Liver (tissue), 9 donors: ENCODE data around the gene WFIKKN1. TPM values are rescaled to one million over a fixed set of nuclear protein-coding genes. Genes with fewer than 3 reads are reported as not detected.

ENCODE experiments used
- DNase-seq: peaks from one replicate; pipeline ENCODE4 v3.0.0-alpha.2; 2017; ENCODE audit warnings: low spot score
- H3K27ac ChIP-seq, 2 donors: one replicate each; pipeline ENCODE4 v1.7.0; 2013; ENCODE audit warnings: inconsistent platforms in 2 of 2, low read length in 2 of 2, control low read depth in 1 of 2, low read depth in 1 of 2, mild to moderate bottlenecking in 1 of 2
- H3K27me3 ChIP-seq, 4 donors: one replicate each; pipeline versions ENCODE4 v1.6.1 to v1.7.0; 2013; ENCODE audit warnings: low read length in 3 of 4, inconsistent platforms in 1 of 4, mild to moderate bottlenecking in 1 of 4, moderate library complexity in 1 of 4; ENCODE audit not compliant: control insufficient read depth in 4 of 4, insufficient read depth in 4 of 4
- H3K36me3 ChIP-seq, 4 donors: one replicate each; pipeline versions ENCODE4 v1.6.1 to v1.7.0; 2013; ENCODE audit warnings: low read length in 3 of 4, mild to moderate bottlenecking in 3 of 4, low read depth in 1 of 4, moderate library complexity in 1 of 4; ENCODE audit not compliant: control insufficient read depth in 4 of 4, insufficient read depth in 3 of 4
- H3K4me1 ChIP-seq, 4 donors: one replicate each; pipeline versions ENCODE4 v1.6.1 to v1.7.0; 2013; ENCODE audit warnings: low read length in 3 of 4, mild to moderate bottlenecking in 3 of 4, moderate library complexity in 1 of 4; ENCODE audit not compliant: control insufficient read depth in 4 of 4, insufficient read depth in 4 of 4
- H3K4me3 ChIP-seq, 3 donors: one replicate each; pipeline versions ENCODE4 v1.6.1 to v1.7.0; 2013; ENCODE audit warnings: low read length in 3 of 3, control low read depth in 1 of 3, low read depth in 1 of 3, mild to moderate bottlenecking in 1 of 3
- H3K9ac ChIP-seq, 2 donors: one replicate each; pipeline ENCODE4 v1.7.0; 2013; ENCODE audit warnings: low read length in 2 of 2, mild to moderate bottlenecking in 2 of 2, moderate library complexity in 2 of 2, control low read depth in 1 of 2, low read depth in 1 of 2
- H3K9me3 ChIP-seq, 4 donors: one replicate each; pipeline versions ENCODE4 v1.6.1 to v1.7.0; 2013; ENCODE audit warnings: low read length in 3 of 4; ENCODE audit not compliant: control insufficient read depth in 4 of 4
- ATF3 ChIP-seq: IDR thresholded peaks from 2 replicates; pipeline ENCODE4 v1.6.1; 2016; ENCODE audit warnings: antibody characterized with exemption
- CTCF ChIP-seq: fragments of 150-350 bp; IDR thresholded peaks from 2 replicates; pipeline ENCODE4 v1.5.1; 2017; ENCODE audit warnings: improper control_type of control experiment, low read depth, low read length; ENCODE audit not compliant: missing input control
- EGR1 ChIP-seq, 2 donors: IDR thresholded peaks; 2 replicates each; pipeline ENCODE4 v1.6.1; 2016 to 2018; ENCODE audit warnings: antibody characterized with exemption in 2 of 2, low read depth in 2 of 2
- FOXA1 ChIP-seq: IDR thresholded peaks from 2 replicates; pipeline ENCODE4 v1.6.1; 2016; ENCODE audit warnings: antibody characterized with exemption
- FOXA2 ChIP-seq: IDR thresholded peaks from 2 replicates; pipeline ENCODE4 v1.6.1; 2016; ENCODE audit warnings: antibody characterized with exemption
- GABPA ChIP-seq, 2 donors: IDR thresholded peaks in 1 of 2; conservative IDR thresholded peaks in 1 of 2; 2 replicates each; pipeline ENCODE4 v1.6.1; 2016; ENCODE audit warnings: antibody characterized with exemption in 2 of 2, mild to moderate bottlenecking in 1 of 2, moderate library complexity in 1 of 2
- HNF4A ChIP-seq, 2 donors: conservative IDR thresholded peaks; 2 replicates each; pipeline ENCODE4 v1.6.1; 2016; ENCODE audit warnings: antibody characterized with exemption in 2 of 2, mild to moderate bottlenecking in 2 of 2
- HNF4G ChIP-seq: IDR thresholded peaks from 2 replicates; pipeline ENCODE4 v1.6.1; 2016; ENCODE audit warnings: antibody characterized with exemption
- JUND ChIP-seq, 2 donors: IDR thresholded peaks; 2 replicates each; pipeline ENCODE4 v1.6.1; 2016; ENCODE audit warnings: antibody characterized with exemption in 2 of 2
- MAX ChIP-seq: IDR thresholded peaks from 2 replicates; pipeline ENCODE4 v1.6.1; 2016; ENCODE audit warnings: antibody characterized with exemption
- NR2F2 ChIP-seq: IDR thresholded peaks from 2 replicates; pipeline ENCODE4 v1.6.1; 2016; ENCODE audit warnings: antibody characterized with exemption
- RAD21 ChIP-seq, 2 donors: IDR thresholded peaks; 2 replicates each; pipeline ENCODE4 v1.6.1; 2016; ENCODE audit warnings: antibody characterized with exemption in 2 of 2, mild to moderate bottlenecking in 2 of 2
- REST ChIP-seq: IDR thresholded peaks from 2 replicates; pipeline ENCODE4 v1.6.1; 2016; ENCODE audit warnings: antibody characterized with exemption, mild to moderate bottlenecking
- RXRA ChIP-seq, 2 donors: IDR thresholded peaks; 2 replicates each; pipeline ENCODE4 v1.6.1; 2017 to 2018; ENCODE audit warnings: antibody characterized with exemption in 2 of 2, mild to moderate bottlenecking in 1 of 2
- SP1 ChIP-seq: IDR thresholded peaks from 2 replicates; pipeline ENCODE4 v1.6.1; 2018; ENCODE audit warnings: antibody characterized with exemption, mild to moderate bottlenecking
- TAF1 ChIP-seq: conservative IDR thresholded peaks from 2 replicates; pipeline ENCODE4 v1.6.1; 2016; ENCODE audit warnings: antibody characterized with exemption, mild to moderate bottlenecking
- YY1 ChIP-seq: IDR thresholded peaks from 2 replicates; pipeline ENCODE4 v1.6.1; 2016; ENCODE audit warnings: antibody characterized with exemption, mild to moderate bottlenecking
- WGBS: extraction: QIAGEN DNeasy Blood & Tissue Kit; methylation state at CpG from one replicate; pipeline ENCODE4 v1.1.7; 2013; 5-methylcytosine and 5-hydroxymethylcytosine counted together
- polyA plus RNA-seq, 2 donors: library from polyadenylated mRNA; stranded (reverse) in 1 of 2; unstranded in 1 of 2; fragments of 200-250 nt in 1 of 2; fragments of >200 nt in 1 of 2; fragmentation: Nextera tagmentation in 1 of 2; extraction: Ambion mirVana in 1 of 2; gene quantifications; one replicate each; pipeline versions ENCODE4 v1.2.1 to v1.2.3, GENCODE V29; 2013 to 2015
- total RNA-seq, 2 donors: library from RNA; depleted of rRNA; stranded (reverse); fragments of >200 nt; gene quantifications; one replicate each; pipeline ENCODE4 v1.2.3, GENCODE V29; 2014
- TF ChIP-seq, protein P1 (sequence below): IDR thresholded peaks from 2 replicates; pipeline ENCODE4 v1.6.1; 2016; ENCODE audit warnings: antibody characterized with exemption
- donor health status: healthy.
- donor health status: healthy.
- donor health status: healthy.
- donor health status: healthy.
- donor health status: healthy.

WFIKKN1 gene
- total and polyA plus RNA-seq, 4 donors = 0.19 to 1.2 (median 0.46) TPM

DNA sequence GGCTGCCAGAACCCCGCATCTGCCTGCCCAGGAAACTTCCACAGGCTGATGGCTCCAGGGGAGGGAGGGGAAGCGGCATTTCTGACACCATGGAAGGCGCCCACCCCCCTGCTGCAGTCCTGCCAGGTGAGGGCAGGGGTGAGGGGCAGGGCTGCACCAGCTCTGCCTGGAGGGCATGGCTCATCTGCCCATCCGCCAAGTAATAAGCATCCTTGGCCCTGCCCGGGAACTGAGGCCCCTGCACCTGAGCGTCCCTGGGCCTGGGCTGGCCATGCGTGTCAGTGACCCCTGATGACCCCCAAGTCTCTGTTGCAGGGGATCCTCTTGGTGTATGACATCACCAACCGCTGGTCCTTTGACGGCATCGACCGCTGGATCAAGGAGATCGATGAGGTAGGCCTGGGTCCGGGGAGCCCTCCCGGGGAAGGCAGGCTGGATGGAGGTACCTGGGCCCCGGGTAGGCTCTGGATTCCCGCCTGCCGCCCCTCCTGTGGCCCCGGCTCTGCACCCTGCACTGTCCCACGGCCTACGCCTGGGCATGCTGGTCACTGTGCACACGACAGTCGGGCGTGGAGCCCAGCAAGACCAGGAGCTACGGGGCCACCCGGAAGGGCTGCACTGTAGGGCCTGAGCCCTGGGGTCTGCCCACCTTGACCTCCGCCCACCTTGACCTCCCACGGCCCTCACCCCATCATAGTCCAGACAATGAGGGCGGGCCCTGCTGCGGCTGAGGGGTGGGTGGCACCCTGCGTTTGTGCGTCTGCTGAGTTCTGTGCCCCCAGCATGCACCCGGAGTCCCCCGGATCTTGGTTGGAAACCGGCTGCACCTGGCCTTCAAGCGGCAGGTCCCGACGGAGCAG is 5.4 kb upstream of the WFIKKN1 start:
- no peak overlapping the region for H3K27ac ChIP-seq
- peaks cover 0 to 12% (median 4%) of the 10 kb centered on the region in 4 donors for H3K36me3 ChIP-seq
- no peaks in the 10 kb centered on the region for H3K9me3 ChIP-seq
- H3K4me3 ChIP-seq = no peak overlapping the region
- DNase-seq = no peak
- 96% methylated on average over 37 of the region's 37 CpGs for WGBS
- TF ChIP-seq TAF1 = no peak
- no peak for TF ChIP-seq YY1
- TF ChIP-seq FOXA1 = no peak
- no peak for TF ChIP-seq RXRA (IDR thresholded peaks at IDR 0.05)
- TF ChIP-seq, protein P1, sequence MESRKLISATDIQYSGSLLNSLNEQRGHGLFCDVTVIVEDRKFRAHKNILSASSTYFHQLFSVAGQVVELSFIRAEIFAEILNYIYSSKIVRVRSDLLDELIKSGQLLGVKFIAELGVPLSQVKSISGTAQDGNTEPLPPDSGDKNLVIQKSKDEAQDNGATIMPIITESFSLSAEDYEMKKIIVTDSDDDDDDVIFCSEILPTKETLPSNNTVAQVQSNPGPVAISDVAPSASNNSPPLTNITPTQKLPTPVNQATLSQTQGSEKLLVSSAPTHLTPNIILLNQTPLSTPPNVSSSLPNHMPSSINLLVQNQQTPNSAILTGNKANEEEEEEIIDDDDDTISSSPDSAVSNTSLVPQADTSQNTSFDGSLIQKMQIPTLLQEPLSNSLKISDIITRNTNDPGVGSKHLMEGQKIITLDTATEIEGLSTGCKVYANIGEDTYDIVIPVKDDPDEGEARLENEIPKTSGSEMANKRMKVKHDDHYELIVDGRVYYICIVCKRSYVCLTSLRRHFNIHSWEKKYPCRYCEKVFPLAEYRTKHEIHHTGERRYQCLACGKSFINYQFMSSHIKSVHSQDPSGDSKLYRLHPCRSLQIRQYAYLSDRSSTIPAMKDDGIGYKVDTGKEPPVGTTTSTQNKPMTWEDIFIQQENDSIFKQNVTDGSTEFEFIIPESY = no peak
- no peak for TF ChIP-seq HNF4A (conservative IDR thresholded peaks at IDR 0.05)
- no peak for TF ChIP-seq ATF3
- no peak for TF ChIP-seq NR2F2
- no peak for TF ChIP-seq MAX
- no peak for TF ChIP-seq REST
- no peak for TF ChIP-seq EGR1 (IDR thresholded peaks at IDR 0.05; ENCODE audit: low read depth in 2 of 2)
- no peak for TF ChIP-seq FOXA2
- no peak for TF ChIP-seq HNF4G
- no peak for TF ChIP-seq RAD21 (IDR thresholded peaks at IDR 0.05)
- no peak for TF ChIP-seq GABPA (IDR thresholded peaks at IDR 0.05 in 1 of 2, conservative IDR thresholded peaks at IDR 0.05 in 1 of 2)
- no peak for TF ChIP-seq JUND (IDR thresholded peaks at IDR 0.05)
- TF ChIP-seq SP1 = no peak
- TF ChIP-seq CTCF = no peak
- H3K4me1 ChIP-seq = peaks cover 19 to 38% (median 33%) of the 10 kb centered on the region in 4 donors
- H3K9ac ChIP-seq = no peak overlapping the region
- no peaks in the 10 kb centered on the region for H3K27me3 ChIP-seq
